Naive thymus-derived CD4-positive, alpha-beta T cell (primary cell): ENCODE data around the gene NKD1. TPM values are rescaled to one million over a fixed set of nuclear protein-coding genes. Genes with fewer than 3 reads are reported as not detected.
A peak's percentile ranks its signal among the peaks of the same experiment; 100 is the strongest.

Source experiments
- ATAC-seq: fragments of 150-1000 bp; cut with Tn5 transposase; 2 replicates; pipeline ENCODE4 v1.10.0; 2021; ENCODE audit warnings: mild to moderate bottlenecking, moderate library complexity
- CTCF ChIA-PET: fragments of 350-600 bp; sonication (Branson Sonifier 250); formaldehyde crosslinking; loops from one replicate; lab custom pipeline; 2021; ENCODE audit warnings: antibody characterized with exemption; lab: Charles Lee
- POLR2A ChIA-PET: fragments of 350-600 bp; sonication (Branson Sonifier 250); formaldehyde crosslinking; loops from one replicate; lab custom pipeline; 2021; ENCODE audit warnings: antibody characterized with exemption, inconsistent platforms; lab: Charles Lee
- DNase-seq, 9 donors: peaks; one replicate each; pipeline versions ENCODE4 v3.0.0 to v3.0.0-alpha.2; 2020 to 2022; ENCODE audit warnings: mixed read lengths in 1 of 9
- H3K27ac ChIP-seq: one replicate; pipeline ENCODE4 v1.7.0; 2013; ENCODE audit warnings: mild to moderate bottlenecking, low read depth, low read length, moderate library complexity
- H3K27me3 ChIP-seq, 2 donors: one replicate each; pipeline ENCODE4 v1.7.0; 2013; ENCODE audit warnings: low read length in 2 of 2, mild to moderate bottlenecking in 2 of 2, moderate library complexity in 2 of 2; ENCODE audit not compliant: control insufficient read depth in 2 of 2, insufficient read depth in 2 of 2
- H3K36me3 ChIP-seq, 3 experiments: 1 replicate in 2 of 3; 2 replicates in 1 of 3; pipeline ENCODE4 v1.7.0; 2013; ENCODE audit warnings: low read length in 3 of 3, mild to moderate bottlenecking in 3 of 3, moderate library complexity in 1 of 3; ENCODE audit not compliant: insufficient read depth in 3 of 3, control insufficient read depth in 2 of 3
- H3K4me1 ChIP-seq, 2 donors: one replicate each; pipeline ENCODE4 v1.7.0; 2013; ENCODE audit warnings: low read length in 2 of 2, mild to moderate bottlenecking in 2 of 2, moderate library complexity in 1 of 2; ENCODE audit not compliant: control insufficient read depth in 2 of 2, insufficient read depth in 2 of 2
- H3K4me3 ChIP-seq: 2 replicates; pipeline ENCODE4 v1.7.0; 2013; ENCODE audit warnings: mild to moderate bottlenecking, low read length
- H3K9me3 ChIP-seq, 3 experiments: 1 replicate in 2 of 3; 2 replicates in 1 of 3; pipeline ENCODE4 v1.7.0; 2013; ENCODE audit warnings: low read length in 3 of 3; ENCODE audit not compliant: control insufficient read depth in 2 of 3
- H3K27ac Mint-ChIP-seq, 9 donors: one replicate each; pipeline ENCODE4 v1.8.0; 2020 to 2022; ENCODE audit warnings: mixed read lengths in 9 of 9, mild to moderate bottlenecking in 8 of 9, moderate library complexity in 5 of 9, inconsistent platforms in 2 of 9
- H3K27me3 Mint-ChIP-seq, 5 donors: one replicate each; pipeline ENCODE4 v1.8.0; 2021 to 2022; ENCODE audit warnings: mixed read lengths in 5 of 5, mild to moderate bottlenecking in 1 of 5
- H3K36me3 Mint-ChIP-seq, 5 donors: one replicate each; pipeline ENCODE4 v1.8.0; 2020 to 2022; ENCODE audit warnings: mixed read lengths in 5 of 5, mild to moderate bottlenecking in 3 of 5, inconsistent platforms in 1 of 5
- H3K4me1 Mint-ChIP-seq, 7 donors: one replicate each; pipeline ENCODE4 v1.8.0; 2020 to 2022; ENCODE audit warnings: mixed read lengths in 7 of 7, mild to moderate bottlenecking in 3 of 7, inconsistent platforms in 1 of 7
- H3K4me3 Mint-ChIP-seq, 10 donors: one replicate each; pipeline ENCODE4 v1.8.0; 2020 to 2022; ENCODE audit warnings: mild to moderate bottlenecking in 10 of 10, mixed read lengths in 10 of 10, moderate library complexity in 6 of 10, inconsistent platforms in 2 of 10
- H3K9me3 Mint-ChIP-seq, 11 donors: one replicate each; pipeline ENCODE4 v1.8.0; 2020 to 2022; ENCODE audit warnings: mixed read lengths in 11 of 11, mild to moderate bottlenecking in 4 of 11, inconsistent platforms in 1 of 11, moderate library complexity in 1 of 11
- intact Hi-C, 2 donors: fragments of 100-400 bp; cut with micrococcal nuclease; formaldehyde crosslinking; loops; one replicate each; pipeline ENCODE4 v1.15.1; 2023
- polyA plus RNA-seq, 2 donors: library from polyadenylated mRNA; unstranded; fragments of 300-500 nt; fragmentation: Illumina TruSeq; gene quantifications; one replicate each; pipeline ENCODE4 v1.2.3, GENCODE V29; 2021
- total RNA-seq, 6 experiments: library from RNA in 5 of 6; stranded (reverse) in 5 of 6; gene quantifications; 1 replicate in 5 of 6; 2 replicates in 1 of 6; pipeline ENCODE4 v1.2.3 and lab custom pipeline; 2021 to 2026

Gene NKD1
- total and polyA plus RNA-seq, 7 experiments from 2014 or later: 0.36 to 7.9 (median 5.0) TPM

GRCh38 chr16:50507397-50507796, 40.8 kb upstream of the NKD1 start:
- no peaks in the 10 kb centered on the region for H3K9me3 ChIP-seq
- CTCF ChIA-PET: no interaction called here

GRCh38 chr16:50509521-50510341, 38.5 kb upstream of the NKD1 start:
- CTCF ChIA-PET: interaction anchor here (0.9 to 1.6 kb wide), 4 partner anchors 8 to 297 kb away, joined by 3 to 4 read pairs (median 4); no protein-coding TSS in a partner anchor
- H3K27ac Mint-ChIP-seq: peak overlapping the region in 1 of 9 donors; percentile 27
- H3K4me1 Mint-ChIP-seq: peaks cover 0 to 8% (median 0%) of the 10 kb centered on the region in 7 donors
- Histone ChIP-seq H3K4me1 (no peaks in the 10 kb centered on the region), H3K36me3 (no peaks in the 10 kb centered on the region), H3K27me3 (no peaks in the 10 kb centered on the region), H3K4me3 (no peak overlapping the region), H3K27ac (no peak overlapping the region), H3K9me3 (no peaks in the 10 kb centered on the region)
- H3K36me3 Mint-ChIP-seq: no peaks in the 10 kb centered on the region
- peak in 5 of 9 donors; percentile 1 to 40 (median 7) for DNase-seq
- POLR2A ChIA-PET: no interaction called here
- peaks cover 0 to 11% (median 0%) of the 10 kb centered on the region in 11 donors for H3K9me3 Mint-ChIP-seq
- intact Hi-C loops: loop anchor here (2.0 to 10.0 kb wide), 3 partner anchors 182 to 295 kb away; no protein-coding TSS in a partner anchor
- ATAC-seq: peak; percentile 45
- H3K27me3 Mint-ChIP-seq: peaks cover 0 to 17% (median 0%) of the 10 kb centered on the region in 5 donors
- no peak overlapping the region for H3K4me3 Mint-ChIP-seq

More at GRCh38 chr16:50507397-50507796, 40.8 kb upstream of the NKD1 start:
- Histone ChIP-seq H3K4me3 (no peak overlapping the region), H3K27ac (no peak overlapping the region), H3K4me1 (no peaks in the 10 kb centered on the region), H3K27me3 (no peaks in the 10 kb centered on the region), H3K36me3 (no peaks in the 10 kb centered on the region)
- POLR2A ChIA-PET: no interaction called here
- peaks cover 0 to 13% (median 0%) of the 10 kb centered on the region in 5 donors for H3K27me3 Mint-ChIP-seq
- H3K4me1 Mint-ChIP-seq: peaks cover 0 to 8% (median 0%) of the 10 kb centered on the region in 7 donors
- intact Hi-C loops: loop anchor here (5.0 to 10.0 kb wide), 2 partner anchors 180 to 293 kb away; no protein-coding TSS in a partner anchor
- H3K4me3 Mint-ChIP-seq: no peak overlapping the region
- H3K9me3 Mint-ChIP-seq: peaks cover 0 to 8% (median 0%) of the 10 kb centered on the region in 11 donors
- no peaks in the 10 kb centered on the region for H3K36me3 Mint-ChIP-seq
- no peak for ATAC-seq
- H3K27ac Mint-ChIP-seq: no peak overlapping the region
- no peak for DNase-seq

- H3K4me3 Mint-ChIP-seq: no peak overlapping the region
- ChIA-PET POLR2A (no interaction called here), CTCF (no interaction called here)
- Histone ChIP-seq H3K4me3 (no peak overlapping the region), H3K9me3 (peaks cover 0 to 8% (median 0%) of the 10 kb centered on the region in 3 experiments), H3K36me3 (no peaks in the 10 kb centered on the region), H3K27me3 (no peaks in the 10 kb centered on the region), H3K27ac (no peak overlapping the region), H3K4me1 (no peaks in the 10 kb centered on the region)
- H3K4me1 Mint-ChIP-seq: peaks cover 0 to under 1% (median 0%) of the 10 kb centered on the region in 7 donors
- peaks cover 0 to 28% (median 0%) of the 10 kb centered on the region in 5 donors for H3K27me3 Mint-ChIP-seq
- H3K36me3 Mint-ChIP-seq: peaks cover 2 to 16% (median 9%) of the 10 kb centered on the region in 5 donors
- DNase-seq: no peak
- no peak for ATAC-seq
- H3K27ac Mint-ChIP-seq: no peak overlapping the region
- H3K9me3 Mint-ChIP-seq: peaks cover 8 to 41% (median 19%) of the 10 kb centered on the region in 11 donors
- intact Hi-C loops: no loop called here
Measured at GRCh38 chr16:50515218-50515617, 33.0 kb upstream of the NKD1 start.

- ChIA-PET POLR2A (interaction anchor here (0.6 kb wide), 1 partner anchor 61 kb away, joined by 3 read pairs; no protein-coding TSS in a partner anchor), CTCF (no interaction called here)
- H3K9me3 ChIP-seq: peaks cover 0 to 8% (median 0%) of the 10 kb centered on the region in 3 experiments
- H3K27ac ChIP-seq: no peak overlapping the region
- no peak overlapping the region for H3K4me3 ChIP-seq
- intact Hi-C loops: no loop called here
- Mint-ChIP-seq H3K4me3 (no peak overlapping the region), H3K9me3 (peaks cover 8 to 41% (median 19%) of the 10 kb centered on the region in 11 donors), H3K27ac (no peak overlapping the region), H3K27me3 (peaks cover 0 to 33% (median 0%) of the 10 kb centered on the region in 5 donors), H3K36me3 (peaks cover 2 to 16% (median 9%) of the 10 kb centered on the region in 5 donors), H3K4me1 (peaks cover 0 to 3% (median 0%) of the 10 kb centered on the region in 7 donors)
- no peaks in the 10 kb centered on the region for H3K4me1 ChIP-seq
- no peaks in the 10 kb centered on the region for H3K27me3 ChIP-seq
- ATAC-seq: no peak
- H3K36me3 ChIP-seq: no peaks in the 10 kb centered on the region
- DNase-seq: no peak
Measured at GRCh38 chr16:50516401-50516800, 31.8 kb upstream of the NKD1 start.

GRCh38 chr16:50516890-50517289, 31.3 kb upstream of the NKD1 start:
- peaks cover 8 to 38% (median 19%) of the 10 kb centered on the region in 11 donors for H3K9me3 Mint-ChIP-seq
- H3K4me3 Mint-ChIP-seq: no peak overlapping the region
- no peaks in the 10 kb centered on the region for H3K4me1 ChIP-seq
- H3K36me3 ChIP-seq: no peaks in the 10 kb centered on the region
- ChIA-PET POLR2A (interaction anchor here (0.6 kb wide), 1 partner anchor 60 kb away, joined by 3 read pairs; no protein-coding TSS in a partner anchor), CTCF (no interaction called here)
- peaks cover 2 to 16% (median 9%) of the 10 kb centered on the region in 5 donors for H3K36me3 Mint-ChIP-seq
- H3K9me3 ChIP-seq: peaks cover 0 to 8% (median 0%) of the 10 kb centered on the region in 3 experiments
- H3K27ac ChIP-seq: no peak overlapping the region
- DNase-seq (no peak), ATAC-seq (no peak)
- no peak overlapping the region for H3K27ac Mint-ChIP-seq
- intact Hi-C loops: no loop called here
- peaks cover 0 to 28% (median 0%) of the 10 kb centered on the region in 5 donors for H3K27me3 Mint-ChIP-seq
- peaks cover 0 to 3% (median 0%) of the 10 kb centered on the region in 7 donors for H3K4me1 Mint-ChIP-seq
- no peak overlapping the region for H3K4me3 ChIP-seq
- no peaks in the 10 kb centered on the region for H3K27me3 ChIP-seq

GRCh38 chr16:50517450-50518252, 30.5 kb upstream of the NKD1 start:
- peaks cover 0 to 23% (median 0%) of the 10 kb centered on the region in 5 donors for H3K27me3 Mint-ChIP-seq
- peak in 1 of 9 donors; percentile 10 for DNase-seq
- H3K9me3 Mint-ChIP-seq: peaks cover 8 to 30% (median 16%) of the 10 kb centered on the region in 11 donors
- H3K4me1 ChIP-seq: no peaks in the 10 kb centered on the region
- peaks cover 2 to 16% (median 9%) of the 10 kb centered on the region in 5 donors for H3K36me3 Mint-ChIP-seq
- no peak overlapping the region for H3K4me3 ChIP-seq
- CTCF ChIA-PET: no interaction called here
- intact Hi-C loops: no loop called here
- POLR2A ChIA-PET: no interaction called here
- H3K36me3 ChIP-seq: no peaks in the 10 kb centered on the region
- no peaks in the 10 kb centered on the region for H3K27me3 ChIP-seq
- no peak overlapping the region for H3K27ac Mint-ChIP-seq
- H3K9me3 ChIP-seq: peaks cover 0 to 8% (median 0%) of the 10 kb centered on the region in 3 experiments
- ATAC-seq: no peak
- H3K4me3 Mint-ChIP-seq: no peak overlapping the region
- H3K27ac ChIP-seq: no peak overlapping the region
- peaks cover 0 to 3% (median 0%) of the 10 kb centered on the region in 7 donors for H3K4me1 Mint-ChIP-seq
